HL-60/S4 (cell line): ENCODE results near the gene ARMC7.

Experiments used
- in situ Hi-C: fragments of 300-500 bp; cut with MboI; formaldehyde crosslinking; loops from 2 replicates; pipeline ENCODE4 v1.14.3; 2022; ENCODE audit warnings: low sequenced_read_pairs

The ARMC7 gene

GRCh38 chr17:75077496-75078283 is 32.1 kb upstream of the ARMC7 start:
- in situ Hi-C loops = no loop called here

GRCh38 chr17:75078284-75079022 is 31.3 kb upstream of the ARMC7 start:
- in situ Hi-C loops = no loop called here

GRCh38 chr17:75079023-75079373 is 30.8 kb upstream of the ARMC7 start:
- in situ Hi-C loops = no loop called here

GRCh38 chr17:75081611-75082540 is 27.9 kb upstream of the ARMC7 start:
- in situ Hi-C loops = no loop called here

GRCh38 chr17:75082683-75083082 is 27.1 kb upstream of the ARMC7 start:
- in situ Hi-C loops = no loop called here

GRCh38 chr17:75084039-75084660 is 25.6 kb upstream of the ARMC7 start:
- in situ Hi-C loops = no loop called here

GRCh38 chr17:75086496-75087181 is 23.1 kb upstream of the ARMC7 start:
- in situ Hi-C loops = no loop called here

- in situ Hi-C loops = no loop called here
Measured at GRCh38 chr17:75087182-75087557, 22.6 kb upstream of the ARMC7 start.

- in situ Hi-C loops = no loop called here
Measured at GRCh38 chr17:75087558-75088453, 22.0 kb upstream of the ARMC7 start, which contains the start of gene SLC16A5. Gene SLC16A5 (plus strand): TSS chr17:75087954. CDS start chr17:75093637, 5,683 bp downstream.

- in situ Hi-C loops = no loop called here
Measured at GRCh38 chr17:75088465-75089417, 21.0 kb upstream of the ARMC7 start.

- in situ Hi-C loops = no loop called here
Measured at GRCh38 chr17:75090871-75091854, 18.6 kb upstream of the ARMC7 start.

GRCh38 chr17:75091855-75092327 is 17.9 kb upstream of the ARMC7 start:
- in situ Hi-C loops = no loop called here

- in situ Hi-C loops = no loop called here
Measured at GRCh38 chr17:75093548-75094158, 16.1 kb upstream of the ARMC7 start.

GRCh38 chr17:75094871-75095399 is 14.8 kb upstream of the ARMC7 start:
- in situ Hi-C loops = no loop called here

GRCh38 chr17:75096082-75096625 is 13.6 kb upstream of the ARMC7 start:
- in situ Hi-C loops = no loop called here

- in situ Hi-C loops = no loop called here
Measured at GRCh38 chr17:75097865-75098264, 11.9 kb upstream of the ARMC7 start.
